HepG2 (cell line): ENCODE measurements around the gene AS3MT. TPM values are rescaled to one million over a fixed set of nuclear protein-coding genes. Genes with fewer than 3 reads are reported as not detected.
A peak's percentile ranks its signal among the peaks of the same experiment; 100 is the strongest.

Source experiments
- CREBL2 ChIP-seq: sonication (generic); formaldehyde crosslinking; IDR thresholded peaks from 2 replicates; pipeline ENCODE4 v1.8.1; 2023; ENCODE audit warnings: missing genetic modification reagents, mild to moderate bottlenecking, borderline replicate concordance
- FOSL2 ChIP-seq: sonication (generic); formaldehyde crosslinking; IDR thresholded peaks from 2 replicates; pipeline ENCODE4 v1.4.0; 2020; ENCODE audit warnings: missing genetic modification reagents
- FOXM1 ChIP-seq: sonication (generic); formaldehyde crosslinking; IDR thresholded peaks from 2 replicates; pipeline ENCODE4 v1.5.0; 2020; ENCODE audit warnings: missing genetic modification reagents
- GRHL1 ChIP-seq: sonication (generic); formaldehyde crosslinking; conservative IDR thresholded peaks from 2 replicates; pipeline ENCODE4 v1.8.0; 2022; ENCODE audit warnings: missing genetic modification reagents
- HDAC6 ChIP-seq: fragments of 200-600 bp; sonication (generic); IDR thresholded peaks from 2 replicates; pipeline ENCODE4 v1.7.0; 2017; ENCODE audit warnings: mild to moderate bottlenecking, antibody characterized with exemption, low read length, low read depth
- HMGA1 ChIP-seq: sonication (generic); formaldehyde crosslinking; conservative IDR thresholded peaks from 2 replicates; pipeline ENCODE4 v1.4.0; 2020; ENCODE audit warnings: missing genetic modification reagents
- KIAA2018 ChIP-seq: sonication (generic); formaldehyde crosslinking; IDR thresholded peaks from 2 replicates; pipeline ENCODE4 v1.5.0; 2020; ENCODE audit warnings: mild to moderate bottlenecking, missing genetic modification reagents, borderline replicate concordance
- KLF15 ChIP-seq: sonication (generic); formaldehyde crosslinking; IDR thresholded peaks from 2 replicates; pipeline ENCODE4 v1.8.1; 2023; ENCODE audit warnings: borderline replicate concordance, mild to moderate bottlenecking, inconsistent platforms, missing genetic modification reagents, mixed read lengths
- MTA3 ChIP-seq: sonication (generic); formaldehyde crosslinking; IDR thresholded peaks from 2 replicates; pipeline ENCODE4 v1.4.0; 2020; ENCODE audit warnings: missing genetic modification reagents
- SALL1 ChIP-seq: sonication (generic); formaldehyde crosslinking; IDR thresholded peaks from 2 replicates; pipeline ENCODE4 v1.8.0; 2022; ENCODE audit warnings: mild to moderate bottlenecking, missing genetic modification reagents
- SKI ChIP-seq: fragments of 450-650 bp; IDR thresholded peaks from one replicate; pipeline ENCODE4 v1.6.1; 2018; ENCODE audit warnings: mild to moderate bottlenecking; ENCODE audit not compliant: partially characterized antibody
- THYN1 ChIP-seq: sonication (generic); formaldehyde crosslinking; IDR thresholded peaks from 2 replicates; pipeline ENCODE4 v1.8.1; 2023; ENCODE audit warnings: low read depth, mild to moderate bottlenecking, moderate library complexity, missing genetic modification reagents, borderline replicate concordance
- ZFP36L1 ChIP-seq: sonication (generic); formaldehyde crosslinking; IDR thresholded peaks from 2 replicates; pipeline ENCODE4 v1.8.0; 2022; ENCODE audit warnings: mild to moderate bottlenecking, missing genetic modification reagents, moderate library complexity
- ZNF256 ChIP-seq: sonication (generic); formaldehyde crosslinking; conservative IDR thresholded peaks from 2 replicates; pipeline ENCODE4 v1.4.0; 2020; ENCODE audit warnings: missing genetic modification reagents
- ZNF7 ChIP-seq: IDR thresholded peaks from 2 replicates; pipeline ENCODE4 v1.6.1; 2016; ENCODE audit warnings: missing biosample characterization, missing genetic modification reagents
- ZNF790 ChIP-seq: sonication (generic); formaldehyde crosslinking; IDR thresholded peaks from 2 replicates; pipeline ENCODE4 v1.8.0; 2022; ENCODE audit warnings: missing genetic modification reagents, mild to moderate bottlenecking, borderline replicate concordance
- polyA plus RNA-seq, 8 experiments: library from polyadenylated mRNA; depleted of rRNA in 3 of 8; stranded (reverse) in 7 of 8; unstranded in 1 of 8; fragments of >200 nt; fragmentation: Illumina TruSeq in 4 of 8; extraction: Trizol in 4 of 8; gene quantifications; 2 replicates each; pipeline versions ENCODE4 v1.2.1 to v1.2.3, GENCODE V29; 2011 to 2016; ENCODE audit warnings: low read depth in 4 of 8, missing spikeins in 1 of 8, mixed read lengths in 1 of 8; ENCODE audit not compliant: insufficient read depth in 1 of 8
- total RNA-seq, 5 experiments: library from RNA; depleted of rRNA; stranded (reverse); fragments of >200 nt; fragmentation: Illumina TruSeq; extraction: Trizol; gene quantifications; 2 replicates each; pipeline ENCODE4 v1.2.3, GENCODE V29; 2016; ENCODE audit warnings: low read depth in 1 of 5
- TF ChIP-seq, protein P1 (sequence below): sonication (generic); formaldehyde crosslinking; IDR thresholded peaks from 2 replicates; pipeline ENCODE4 v1.4.0; 2020; ENCODE audit warnings: missing genetic modification reagents

Gene AS3MT
- total and polyA plus RNA-seq, 2 of the 13 experiments (the other 11 are each of a cell fraction or from before 2014, with no cell fraction given): 8.7 to 17.4 TPM

DNA sequence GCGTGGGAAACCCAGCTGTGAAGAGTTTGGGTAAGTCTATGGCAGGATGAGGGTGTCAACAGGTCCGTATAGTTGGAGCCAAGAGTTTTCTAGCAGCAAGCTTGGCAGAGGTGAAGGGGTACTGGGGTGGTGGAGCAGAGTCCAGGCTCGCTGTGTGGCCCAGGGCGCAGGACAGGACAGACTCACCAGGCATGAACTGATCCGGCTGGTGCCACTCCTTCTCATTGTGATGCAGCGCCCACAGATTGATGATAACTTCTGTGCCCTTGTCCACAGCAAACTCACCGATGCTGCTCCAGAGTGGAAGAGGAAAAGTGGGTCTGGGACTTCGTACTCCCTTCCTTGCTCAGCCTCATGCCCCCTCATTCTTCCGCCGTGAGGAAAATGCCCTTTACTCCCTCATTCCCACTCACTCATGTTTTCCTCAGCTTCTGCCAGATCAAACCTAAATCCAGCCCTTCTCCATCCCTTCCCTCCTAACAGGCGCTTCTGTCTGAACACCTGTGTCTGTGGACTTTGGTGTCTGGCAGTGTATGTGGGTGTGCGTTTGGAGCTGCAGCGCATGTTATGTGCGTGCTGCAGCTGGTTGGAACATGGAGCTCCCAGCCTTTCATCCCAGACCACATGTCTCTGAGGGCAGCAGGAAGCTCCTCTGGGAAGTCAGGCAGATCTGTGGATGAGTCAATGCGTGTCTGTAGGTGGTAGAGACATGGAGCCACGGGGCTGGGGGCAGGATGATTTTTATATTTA, 37.8 kb upstream of the AS3MT start (continued):
- TF ChIP-seq GRHL1 (CRISPR knock-in tag) (no peak), CREBL2 (CRISPR knock-in tag) (no peak), ZNF256 (CRISPR knock-in tag) (no peak), FOSL2 (CRISPR knock-in tag) (0 out of 2 replicates have a peak, but pooled peaks have one; percentile 6), FOXM1 (no peak), SALL1 (CRISPR knock-in tag) (peak; percentile 73; the same call in 1 of the 2 replicates), THYN1 (CRISPR knock-in tag) (no peak), KIAA2018 (CRISPR knock-in tag) (no peak), SKI (peak; percentile 15), HMGA1 (CRISPR knock-in tag) (no peak), ZFP36L1 (peak; percentile 43; the same call in 1 of the 2 replicates), HDAC6 (no peak), ZNF790 (CRISPR knock-in tag) (no peak), KLF15 (CRISPR knock-in tag) (no peak), MTA3 (CRISPR knock-in tag) (no peak), ZNF7 (CRISPR knock-in tag) (no peak)
- TF ChIP-seq, protein P1, sequence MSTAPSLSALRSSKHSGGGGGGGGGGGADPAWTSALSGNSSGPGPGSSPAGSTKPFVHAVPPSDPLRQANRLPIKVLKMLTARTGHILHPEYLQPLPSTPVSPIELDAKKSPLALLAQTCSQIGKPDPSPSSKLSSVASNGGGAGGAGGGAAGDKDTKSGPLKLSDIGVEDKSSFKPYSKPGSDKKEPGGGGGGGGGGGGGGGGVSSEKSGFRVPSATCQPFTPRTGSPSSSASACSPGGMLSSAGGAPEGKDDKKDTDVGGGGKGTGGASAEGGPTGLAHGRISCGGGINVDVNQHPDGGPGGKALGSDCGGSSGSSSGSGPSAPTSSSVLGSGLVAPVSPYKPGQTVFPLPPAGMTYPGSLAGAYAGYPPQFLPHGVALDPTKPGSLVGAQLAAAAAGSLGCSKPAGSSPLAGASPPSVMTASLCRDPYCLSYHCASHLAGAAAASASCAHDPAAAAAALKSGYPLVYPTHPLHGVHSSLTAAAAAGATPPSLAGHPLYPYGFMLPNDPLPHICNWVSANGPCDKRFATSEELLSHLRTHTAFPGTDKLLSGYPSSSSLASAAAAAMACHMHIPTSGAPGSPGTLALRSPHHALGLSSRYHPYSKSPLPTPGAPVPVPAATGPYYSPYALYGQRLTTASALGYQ (CRISPR knock-in tag): no peak
